ENCODE measurements around the gene LRRC47. TPM values are rescaled to one million over a fixed set of nuclear protein-coding genes. Genes with fewer than 3 reads are reported as not detected.
"Not testable (repeated sequence)": the region's sequence is repeated elsewhere in the genome, so short reads cannot be mapped to it uniquely, and the experiment has no call there.

Gene LRRC47
- polyA plus RNA-seq, 2 donors: 10.4 to 17.8 TPM

DNA sequence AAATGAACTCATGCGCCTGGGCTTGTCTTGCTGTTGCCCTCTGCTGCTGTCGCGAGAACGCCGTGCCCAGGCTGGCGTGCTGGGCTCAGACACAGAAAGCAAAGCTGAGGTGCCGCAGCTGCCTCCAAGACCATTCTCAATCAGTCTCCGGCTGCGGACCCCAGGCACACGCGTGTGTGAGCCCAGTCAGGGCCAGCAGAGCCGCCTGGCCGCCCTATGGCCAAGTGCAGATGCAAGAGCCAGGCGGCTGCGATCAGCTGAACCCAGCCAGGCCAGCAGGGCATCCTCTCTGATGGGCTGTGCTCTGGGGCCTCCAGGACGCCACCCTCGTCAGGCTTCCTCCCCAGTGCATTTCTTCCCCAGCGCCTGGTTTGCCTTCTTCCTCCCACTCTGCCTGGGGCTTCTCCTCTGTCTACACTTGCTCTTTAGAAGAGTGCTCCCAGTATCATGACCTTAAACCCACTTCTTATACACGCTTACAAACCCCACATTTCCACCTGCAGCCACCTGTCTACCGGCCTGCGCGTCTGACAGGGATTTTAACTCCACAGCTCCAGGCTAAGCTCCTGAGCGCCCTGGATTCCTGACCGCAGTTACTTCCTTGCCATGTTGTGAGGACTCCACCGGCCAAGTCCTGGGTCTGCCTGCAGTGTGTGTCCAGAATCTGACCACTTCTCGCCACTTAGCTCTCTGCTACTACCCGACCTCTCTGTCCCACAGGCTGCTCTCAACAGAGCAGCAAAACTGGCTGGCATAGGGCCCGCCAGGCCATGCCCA, 21.7 kb upstream of the LRRC47 start:
- no peaks in the 10 kb centered on the region for H3K4me1 ChIP-seq (ENCODE audit: control insufficient read depth in 2 of 2, insufficient read depth in 2 of 2, low read length in 1 of 2)

DNA sequence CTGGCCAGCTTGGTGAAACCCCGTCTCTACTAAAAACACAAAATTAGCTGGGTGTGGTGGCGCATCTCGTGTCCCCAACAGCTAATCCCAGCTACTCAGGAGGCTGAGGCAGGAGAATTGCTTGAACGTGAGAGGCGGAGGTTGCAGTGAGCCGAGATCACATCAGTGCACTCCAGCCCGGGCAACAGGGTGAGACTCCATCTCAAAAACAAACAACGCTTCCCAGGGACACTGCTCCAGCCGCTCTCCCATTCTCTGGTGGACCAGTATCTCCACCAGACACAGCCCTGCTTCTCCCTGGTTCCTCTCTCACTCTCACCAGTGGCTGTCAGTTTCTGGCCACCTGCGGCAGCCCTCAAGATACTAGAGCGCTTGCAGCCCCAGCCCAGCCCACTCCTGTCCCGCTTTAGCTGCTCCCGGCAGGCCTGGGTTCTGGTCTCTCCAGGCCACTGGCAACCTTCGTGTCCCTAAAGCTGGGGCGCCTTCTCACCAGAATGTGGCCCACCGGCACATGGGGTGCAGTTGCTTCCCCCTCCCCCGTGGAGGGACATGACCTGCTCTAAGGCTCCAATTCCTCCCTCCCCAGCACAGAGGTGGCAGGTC, 20.9 kb upstream of the LRRC47 start:
- Histone ChIP-seq H3K4me3 (ENCODE audit: low read depth in 1 of 2, low read length in 2 of 2) (no peak overlapping the region), H3K27me3 (ENCODE audit: control insufficient read depth in 1 of 2, insufficient read depth in 2 of 2, low read length in 2 of 2) (no peaks in the 10 kb centered on the region), H3K36me3 (ENCODE audit: control insufficient read depth in 2 of 2, insufficient read depth in 2 of 2, low read length in 1 of 2) (peaks cover 14 to 40% of the 10 kb centered on the region in 2 donors), H3K4me1 (ENCODE audit: control insufficient read depth in 2 of 2, insufficient read depth in 2 of 2, low read length in 1 of 2) (no peaks in the 10 kb centered on the region), H3K27ac (ENCODE audit: low read depth in 2 of 2, low read length in 1 of 2) (no peak overlapping the region), H3K9me3 (ENCODE audit: control insufficient read depth in 2 of 2, insufficient read depth in 1 of 2, low read depth in 1 of 2, low read length in 1 of 2) (no peaks in the 10 kb centered on the region)
- 90 to 96% methylated on average over 17 of the region's 17 CpGs for WGBS, 2 donors

More for the DNA sequence above, 21.7 kb upstream of the LRRC47 start:
- Histone ChIP-seq H3K9me3 (ENCODE audit: control insufficient read depth in 2 of 2, insufficient read depth in 1 of 2, low read depth in 1 of 2, low read length in 1 of 2) (no peaks in the 10 kb centered on the region), H3K27ac (ENCODE audit: low read depth in 2 of 2, low read length in 1 of 2) (no peak overlapping the region), H3K27me3 (ENCODE audit: control insufficient read depth in 1 of 2, insufficient read depth in 2 of 2, low read length in 2 of 2) (no peaks in the 10 kb centered on the region), H3K36me3 (ENCODE audit: control insufficient read depth in 2 of 2, insufficient read depth in 2 of 2, low read length in 1 of 2) (peaks cover 17 to 46% of the 10 kb centered on the region in 2 donors), H3K4me3 (ENCODE audit: low read depth in 1 of 2, low read length in 2 of 2) (no peak overlapping the region)
- WGBS, 2 donors: 89% methylated on average over 28 of the region's 28 CpGs

DNA sequence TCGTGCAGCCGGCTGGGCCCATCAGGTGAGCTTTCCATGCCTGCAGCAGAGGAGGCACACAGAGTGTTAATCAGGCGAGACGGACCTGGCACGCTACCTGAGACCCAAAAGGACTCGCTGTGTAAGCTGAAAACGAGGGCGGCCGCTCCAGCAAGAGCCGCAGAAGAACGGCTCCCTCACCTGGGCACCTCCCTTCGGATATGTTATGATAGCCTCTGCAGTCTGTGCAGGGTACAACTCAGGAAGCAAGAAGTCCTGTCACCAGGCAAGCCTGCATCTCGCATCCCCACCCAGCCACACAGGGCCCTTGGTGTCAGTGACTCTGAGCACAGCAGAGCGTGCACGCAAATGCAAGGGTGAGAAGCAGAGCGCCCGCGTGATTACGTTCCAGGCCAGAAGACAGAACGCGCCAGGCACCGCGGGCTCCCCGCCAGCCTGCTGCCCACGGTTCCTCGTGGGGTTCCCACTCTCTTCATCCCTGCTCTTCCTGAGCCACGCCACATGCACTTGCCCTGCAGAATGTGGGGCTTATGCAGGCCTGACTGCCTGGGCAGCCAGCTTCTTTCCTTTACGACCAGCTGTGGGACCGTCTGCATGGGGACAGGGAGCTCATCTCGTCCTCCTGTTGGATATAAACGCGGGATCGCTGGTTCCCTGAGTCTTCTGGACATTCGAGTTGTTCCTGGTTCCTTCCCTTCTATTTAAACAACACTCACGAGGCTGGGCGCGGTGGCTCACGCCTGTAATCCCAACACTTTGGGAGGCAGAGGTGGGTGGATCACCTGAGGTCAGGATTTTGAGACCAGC, 20.2 kb upstream of the LRRC47 start:
- WGBS, 2 donors: 89 to 91% methylated on average over 38 of the region's 38 CpGs
- Histone ChIP-seq H3K27me3 (ENCODE audit: control insufficient read depth in 1 of 2, insufficient read depth in 2 of 2, low read length in 2 of 2) (no peaks in the 10 kb centered on the region), H3K36me3 (ENCODE audit: control insufficient read depth in 2 of 2, insufficient read depth in 2 of 2, low read length in 1 of 2) (peaks cover 9 to 33% of the 10 kb centered on the region in 2 donors), H3K4me1 (ENCODE audit: control insufficient read depth in 2 of 2, insufficient read depth in 2 of 2, low read length in 1 of 2) (no peaks in the 10 kb centered on the region), H3K27ac (ENCODE audit: low read depth in 2 of 2, low read length in 1 of 2) (no peak overlapping the region), H3K9me3 (ENCODE audit: control insufficient read depth in 2 of 2, insufficient read depth in 1 of 2, low read depth in 1 of 2, low read length in 1 of 2) (no peaks in the 10 kb centered on the region), H3K4me3 (ENCODE audit: low read depth in 1 of 2, low read length in 2 of 2) (no peak overlapping the region)

DNA sequence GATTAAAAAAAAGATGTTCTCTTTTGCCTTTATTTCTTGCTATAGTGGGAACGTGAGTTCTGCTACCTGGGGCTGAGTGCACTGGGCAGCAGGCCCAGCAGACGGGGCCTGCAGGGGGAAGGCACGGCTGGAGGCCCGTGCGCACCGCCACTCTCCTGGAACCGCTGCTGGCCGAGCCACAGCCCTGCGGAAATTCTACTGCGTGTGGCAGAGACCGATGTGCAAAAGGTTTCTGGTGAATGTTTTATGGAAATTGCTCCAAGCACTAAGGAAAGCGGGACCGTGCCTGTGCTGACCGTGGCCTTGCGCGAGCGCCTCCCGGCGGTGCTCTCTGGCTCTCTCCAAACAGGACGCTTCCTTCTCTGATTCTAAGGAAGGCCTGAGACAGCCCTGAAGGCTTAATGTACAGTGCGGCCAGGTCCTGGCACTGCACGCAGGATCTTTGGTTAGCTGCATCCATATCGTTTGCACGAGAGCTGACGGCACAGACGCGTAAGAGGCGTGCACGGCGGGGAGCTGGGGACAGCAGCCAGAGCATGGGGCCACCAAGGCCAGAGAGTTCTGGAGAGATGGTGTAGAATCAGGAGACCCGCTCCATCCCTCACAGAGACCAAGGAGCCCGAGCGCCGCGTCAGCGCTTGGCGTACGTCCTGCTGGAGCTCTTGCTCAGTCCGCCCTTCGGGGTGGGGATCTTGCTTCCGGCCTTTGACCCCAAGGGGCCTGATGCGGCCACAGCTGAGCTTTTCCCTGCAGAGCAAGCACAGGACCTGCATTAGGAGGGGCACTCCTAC, 18.7 kb upstream of the LRRC47 start:
- Histone ChIP-seq H3K4me3 (ENCODE audit: low read depth in 1 of 2, low read length in 2 of 2) (no peak overlapping the region), H3K4me1 (ENCODE audit: control insufficient read depth in 2 of 2, insufficient read depth in 2 of 2, low read length in 1 of 2) (no peaks in the 10 kb centered on the region), H3K9me3 (ENCODE audit: control insufficient read depth in 2 of 2, insufficient read depth in 1 of 2, low read depth in 1 of 2, low read length in 1 of 2) (no peaks in the 10 kb centered on the region), H3K36me3 (ENCODE audit: control insufficient read depth in 2 of 2, insufficient read depth in 2 of 2, low read length in 1 of 2) (peaks cover 4 to 21% of the 10 kb centered on the region in 2 donors), H3K27ac (ENCODE audit: low read depth in 2 of 2, low read length in 1 of 2) (no peak overlapping the region), H3K27me3 (ENCODE audit: control insufficient read depth in 1 of 2, insufficient read depth in 2 of 2, low read length in 2 of 2) (no peaks in the 10 kb centered on the region)
- WGBS, 2 donors: 89 to 92% methylated on average over 42 of the region's 42 CpGs

DNA sequence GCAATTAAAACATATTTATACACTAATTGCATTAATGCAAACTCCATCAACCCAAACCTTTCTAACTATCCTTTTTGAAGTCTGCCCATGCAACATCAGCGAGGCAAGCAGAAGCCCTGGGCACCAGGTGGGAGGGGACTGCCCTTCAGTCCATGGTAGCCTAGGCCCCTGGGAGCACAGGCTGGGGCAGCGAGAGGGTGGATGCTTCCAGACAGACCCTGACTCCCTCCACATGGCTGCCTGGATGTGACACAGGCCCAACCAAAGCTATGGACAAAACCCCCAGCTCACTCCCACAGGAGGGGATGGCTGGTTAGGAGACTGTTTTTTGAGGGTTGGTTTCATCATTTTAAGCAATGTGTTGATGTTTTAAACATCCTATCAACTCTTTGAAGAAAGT, 17.8 kb upstream of the LRRC47 start:
- peaks cover 0 to 20% of the 10 kb centered on the region in 2 donors for H3K36me3 ChIP-seq (ENCODE audit: control insufficient read depth in 2 of 2, insufficient read depth in 2 of 2, low read length in 1 of 2)
- no peaks in the 10 kb centered on the region for H3K27me3 ChIP-seq (ENCODE audit: control insufficient read depth in 1 of 2, insufficient read depth in 2 of 2, low read length in 2 of 2)

DNA sequence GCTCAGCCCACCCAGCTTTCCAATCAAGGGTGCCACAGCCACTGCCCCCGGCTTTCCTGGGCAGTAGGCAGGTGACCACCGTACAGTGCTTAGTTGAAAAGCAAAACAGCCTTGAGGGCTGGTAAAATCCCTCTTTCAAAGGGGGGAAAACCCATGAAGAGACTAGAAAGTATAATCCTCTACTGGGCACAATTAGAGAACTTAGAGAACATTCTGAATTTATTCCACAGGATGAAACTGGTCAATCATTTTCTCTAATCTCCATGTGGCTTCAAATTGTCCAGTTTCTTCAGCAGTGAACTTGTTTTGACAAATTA, 15.3 kb upstream of the LRRC47 start:
- no peak overlapping the region for H3K4me3 ChIP-seq (ENCODE audit: low read depth in 1 of 2, low read length in 2 of 2)
- 53 to 54% methylated on average over 2 of the region's 2 CpGs for WGBS, 2 donors
- no peak overlapping the region for H3K27ac ChIP-seq (ENCODE audit: low read depth in 2 of 2, low read length in 1 of 2)
- no peaks in the 10 kb centered on the region for H3K4me1 ChIP-seq (ENCODE audit: control insufficient read depth in 2 of 2, insufficient read depth in 2 of 2, low read length in 1 of 2)
- no peaks in the 10 kb centered on the region for H3K9me3 ChIP-seq (ENCODE audit: control insufficient read depth in 2 of 2, insufficient read depth in 1 of 2, low read depth in 1 of 2, low read length in 1 of 2)
- H3K36me3 ChIP-seq (ENCODE audit: control insufficient read depth in 2 of 2, insufficient read depth in 2 of 2, low read length in 1 of 2): peaks cover 0 to 14% of the 10 kb centered on the region in 2 donors
- H3K27me3 ChIP-seq (ENCODE audit: control insufficient read depth in 1 of 2, insufficient read depth in 2 of 2, low read length in 2 of 2): no peaks in the 10 kb centered on the region

More for the DNA sequence above, 17.8 kb upstream of the LRRC47 start:
- no peaks in the 10 kb centered on the region for H3K4me1 ChIP-seq (ENCODE audit: control insufficient read depth in 2 of 2, insufficient read depth in 2 of 2, low read length in 1 of 2)
- 96 to 97% methylated on average over 2 of the region's 2 CpGs for WGBS, 2 donors
- no peaks in the 10 kb centered on the region for H3K9me3 ChIP-seq (ENCODE audit: control insufficient read depth in 2 of 2, insufficient read depth in 1 of 2, low read depth in 1 of 2, low read length in 1 of 2)
- no peak overlapping the region for H3K4me3 ChIP-seq (ENCODE audit: low read depth in 1 of 2, low read length in 2 of 2)
- no peak overlapping the region for H3K27ac ChIP-seq (ENCODE audit: low read depth in 2 of 2, low read length in 1 of 2)

DNA sequence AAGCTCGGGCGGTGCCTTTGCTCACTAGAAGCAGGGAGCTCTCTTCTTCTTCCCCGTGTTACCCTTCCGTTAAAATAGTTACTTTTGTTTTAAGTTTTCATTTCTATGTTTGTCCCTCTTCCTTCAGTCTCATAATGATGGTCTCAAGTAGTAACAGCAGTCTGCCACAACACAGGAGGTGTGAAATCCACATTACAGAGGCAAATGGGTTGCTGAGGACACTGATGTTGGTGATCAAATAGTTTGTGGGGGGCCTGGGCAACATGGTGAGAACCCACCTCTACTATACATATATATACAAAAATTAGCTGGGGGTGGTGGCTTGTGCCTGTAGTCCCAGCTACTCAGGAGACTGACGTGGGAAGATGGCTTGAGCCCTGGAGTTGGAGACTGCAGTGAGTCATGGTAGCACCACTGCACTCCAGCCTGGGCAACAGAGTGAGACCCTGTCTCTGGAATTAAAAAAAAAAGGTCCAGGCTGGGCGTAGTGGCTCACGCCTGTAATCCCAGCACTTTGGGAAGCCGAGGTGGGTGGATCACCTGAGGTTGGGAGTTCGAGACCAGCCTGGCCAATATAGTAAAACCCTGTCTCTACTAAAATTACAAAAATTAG, 14.0 kb upstream of the LRRC47 start:
- not testable (repeated sequence) for H3K9me3 ChIP-seq (ENCODE audit: control insufficient read depth in 2 of 2, insufficient read depth in 1 of 2, low read depth in 1 of 2, low read length in 1 of 2); H3K4me3 ChIP-seq (ENCODE audit: low read depth in 1 of 2, low read length in 2 of 2); H3K27ac ChIP-seq (ENCODE audit: low read depth in 2 of 2, low read length in 1 of 2); H3K27me3 ChIP-seq (ENCODE audit: control insufficient read depth in 1 of 2, insufficient read depth in 2 of 2, low read length in 2 of 2); H3K36me3 ChIP-seq (ENCODE audit: control insufficient read depth in 2 of 2, insufficient read depth in 2 of 2, low read length in 1 of 2); H3K4me1 ChIP-seq (ENCODE audit: control insufficient read depth in 2 of 2, insufficient read depth in 2 of 2, low read length in 1 of 2)
- WGBS, 2 donors: 71 to 83% methylated on average over 9 of the region's 9 CpGs

DNA sequence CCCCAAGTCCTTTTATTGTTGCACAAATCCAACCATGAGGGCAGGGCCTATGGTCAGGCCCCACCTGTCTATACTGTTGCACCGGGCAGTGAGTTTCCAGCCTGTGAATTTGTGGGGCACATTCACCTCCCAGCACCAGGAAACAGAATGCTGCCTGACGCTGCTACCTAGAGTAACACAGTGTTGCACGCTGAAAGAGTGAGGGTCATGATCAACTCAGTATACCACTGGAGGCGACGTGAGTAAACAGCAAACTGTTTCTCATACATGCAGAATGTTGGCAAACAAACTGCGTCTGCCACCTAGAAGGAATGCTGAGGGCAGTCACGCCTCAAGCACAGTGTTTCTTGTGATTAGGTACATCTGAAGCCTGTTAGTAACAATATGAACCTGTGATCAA, 13.4 kb upstream of the LRRC47 start:
- H3K4me3 ChIP-seq (ENCODE audit: low read depth in 1 of 2, low read length in 2 of 2): no peak overlapping the region
- H3K4me1 ChIP-seq (ENCODE audit: control insufficient read depth in 2 of 2, insufficient read depth in 2 of 2, low read length in 1 of 2): no peaks in the 10 kb centered on the region
- H3K36me3 ChIP-seq (ENCODE audit: control insufficient read depth in 2 of 2, insufficient read depth in 2 of 2, low read length in 1 of 2): peaks cover 0 to 2% of the 10 kb centered on the region in 2 donors
- no peaks in the 10 kb centered on the region for H3K27me3 ChIP-seq (ENCODE audit: control insufficient read depth in 1 of 2, insufficient read depth in 2 of 2, low read length in 2 of 2)
- WGBS, 2 donors: 64 to 72% methylated on average over 7 of the region's 7 CpGs
- no peak overlapping the region for H3K27ac ChIP-seq (ENCODE audit: low read depth in 2 of 2, low read length in 1 of 2)
- H3K9me3 ChIP-seq (ENCODE audit: control insufficient read depth in 2 of 2, insufficient read depth in 1 of 2, low read depth in 1 of 2, low read length in 1 of 2): no peaks in the 10 kb centered on the region

DNA sequence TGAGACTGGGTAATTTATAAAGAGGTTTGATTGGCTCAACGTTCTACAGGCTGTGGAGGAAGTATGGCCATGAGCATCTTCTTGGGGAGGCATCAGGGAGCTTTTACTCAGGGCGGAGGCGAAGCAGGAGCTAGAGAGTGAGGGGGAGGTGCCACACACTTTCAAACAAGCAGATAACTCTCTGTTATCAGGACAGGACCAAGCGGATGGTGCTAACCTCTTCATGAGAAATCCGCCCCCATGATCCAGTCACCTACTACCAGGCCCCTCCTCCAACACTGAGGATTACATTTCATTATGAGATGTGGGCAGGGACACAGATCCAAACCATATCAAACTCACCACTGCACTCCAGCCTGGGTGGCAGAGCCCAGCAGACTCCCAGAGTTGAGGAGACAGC, 11.5 kb upstream of the LRRC47 start:
- H3K4me1 ChIP-seq (ENCODE audit: control insufficient read depth in 2 of 2, insufficient read depth in 2 of 2, low read length in 1 of 2): no peaks in the 10 kb centered on the region
- WGBS, 2 donors: 85 to 92% methylated on average over 4 to 5 of the region's 5 CpGs
- no peak overlapping the region for H3K4me3 ChIP-seq (ENCODE audit: low read depth in 1 of 2, low read length in 2 of 2)
- H3K36me3 ChIP-seq (ENCODE audit: control insufficient read depth in 2 of 2, insufficient read depth in 2 of 2, low read length in 1 of 2): no peaks in the 10 kb centered on the region
- no peaks in the 10 kb centered on the region for H3K27me3 ChIP-seq (ENCODE audit: control insufficient read depth in 1 of 2, insufficient read depth in 2 of 2, low read length in 2 of 2)
- no peaks in the 10 kb centered on the region for H3K9me3 ChIP-seq (ENCODE audit: control insufficient read depth in 2 of 2, insufficient read depth in 1 of 2, low read depth in 1 of 2, low read length in 1 of 2)
- no peak overlapping the region for H3K27ac ChIP-seq (ENCODE audit: low read depth in 2 of 2, low read length in 1 of 2)

Data from esophagus (tissue), 2 donors.